BE2C (cell line): ENCODE data around the gene PPFIBP2.

ENCODE experiments used
- DNase-seq: peaks from one replicate; pipeline ENCODE4 v3.0.0-alpha.2; 2020
- H3K27me3 ChIP-seq: fragments of 250-450 bp; sonication (Bioruptor Pico); 2 replicates; pipeline ENCODE4 v1.5.1; 2020; ENCODE audit warnings: mild to moderate bottlenecking
- H3K36me3 ChIP-seq: fragments of 250-450 bp; sonication (Bioruptor Pico); 2 replicates; pipeline ENCODE4 v1.5.1; 2020; ENCODE audit warnings: mild to moderate bottlenecking
- H3K4me1 ChIP-seq: fragments of 250-450 bp; sonication (Bioruptor Pico); 2 replicates; pipeline ENCODE4 v1.5.1; 2020
- H3K4me3 ChIP-seq: 2 replicates; pipeline ENCODE4 v1.5.1; 2011; ENCODE audit warnings: low read depth, low read length
- H3K9me3 ChIP-seq: fragments of 250-450 bp; sonication (Bioruptor Pico); 2 replicates; pipeline ENCODE4 v1.5.1; 2020
- TF ChIP-seq, protein P1 (sequence below): IDR thresholded peaks from 2 replicates; pipeline ENCODE4 v1.5.1; 2012; ENCODE audit warnings: mild to moderate bottlenecking, low read depth, low read length

Gene PPFIBP2

DNA sequence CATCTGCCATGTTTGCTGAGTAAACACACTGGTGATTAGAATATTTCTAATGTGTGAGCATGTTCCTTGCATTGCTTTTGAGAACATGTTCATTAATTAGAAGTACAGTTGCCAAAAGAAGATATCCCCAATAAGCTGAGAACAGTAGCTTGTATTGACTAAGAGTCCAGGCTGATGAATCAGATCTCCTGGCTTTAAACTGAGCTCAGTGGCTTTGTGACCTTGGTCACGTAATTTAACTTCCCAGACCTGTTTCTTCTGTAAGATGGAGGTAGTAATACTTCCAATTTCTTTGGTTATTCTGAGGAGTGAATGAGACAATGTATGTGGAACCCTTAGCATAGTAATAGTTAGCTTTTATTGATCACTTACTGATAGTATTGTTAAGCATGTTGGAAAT lies 97.6 kb downstream of the PPFIBP2 start:
- H3K4me3 ChIP-seq = no peak overlapping the region
- no peak for DNase-seq
- no peaks in the 10 kb centered on the region for H3K36me3 ChIP-seq
- no peaks in the 10 kb centered on the region for H3K27me3 ChIP-seq
- H3K9me3 ChIP-seq = no peaks in the 10 kb centered on the region
- H3K4me1 ChIP-seq = no peaks in the 10 kb centered on the region
- TF ChIP-seq, protein P1, sequence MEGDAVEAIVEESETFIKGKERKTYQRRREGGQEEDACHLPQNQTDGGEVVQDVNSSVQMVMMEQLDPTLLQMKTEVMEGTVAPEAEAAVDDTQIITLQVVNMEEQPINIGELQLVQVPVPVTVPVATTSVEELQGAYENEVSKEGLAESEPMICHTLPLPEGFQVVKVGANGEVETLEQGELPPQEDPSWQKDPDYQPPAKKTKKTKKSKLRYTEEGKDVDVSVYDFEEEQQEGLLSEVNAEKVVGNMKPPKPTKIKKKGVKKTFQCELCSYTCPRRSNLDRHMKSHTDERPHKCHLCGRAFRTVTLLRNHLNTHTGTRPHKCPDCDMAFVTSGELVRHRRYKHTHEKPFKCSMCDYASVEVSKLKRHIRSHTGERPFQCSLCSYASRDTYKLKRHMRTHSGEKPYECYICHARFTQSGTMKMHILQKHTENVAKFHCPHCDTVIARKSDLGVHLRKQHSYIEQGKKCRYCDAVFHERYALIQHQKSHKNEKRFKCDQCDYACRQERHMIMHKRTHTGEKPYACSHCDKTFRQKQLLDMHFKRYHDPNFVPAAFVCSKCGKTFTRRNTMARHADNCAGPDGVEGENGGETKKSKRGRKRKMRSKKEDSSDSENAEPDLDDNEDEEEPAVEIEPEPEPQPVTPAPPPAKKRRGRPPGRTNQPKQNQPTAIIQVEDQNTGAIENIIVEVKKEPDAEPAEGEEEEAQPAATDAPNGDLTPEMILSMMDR = no peak

DNA sequence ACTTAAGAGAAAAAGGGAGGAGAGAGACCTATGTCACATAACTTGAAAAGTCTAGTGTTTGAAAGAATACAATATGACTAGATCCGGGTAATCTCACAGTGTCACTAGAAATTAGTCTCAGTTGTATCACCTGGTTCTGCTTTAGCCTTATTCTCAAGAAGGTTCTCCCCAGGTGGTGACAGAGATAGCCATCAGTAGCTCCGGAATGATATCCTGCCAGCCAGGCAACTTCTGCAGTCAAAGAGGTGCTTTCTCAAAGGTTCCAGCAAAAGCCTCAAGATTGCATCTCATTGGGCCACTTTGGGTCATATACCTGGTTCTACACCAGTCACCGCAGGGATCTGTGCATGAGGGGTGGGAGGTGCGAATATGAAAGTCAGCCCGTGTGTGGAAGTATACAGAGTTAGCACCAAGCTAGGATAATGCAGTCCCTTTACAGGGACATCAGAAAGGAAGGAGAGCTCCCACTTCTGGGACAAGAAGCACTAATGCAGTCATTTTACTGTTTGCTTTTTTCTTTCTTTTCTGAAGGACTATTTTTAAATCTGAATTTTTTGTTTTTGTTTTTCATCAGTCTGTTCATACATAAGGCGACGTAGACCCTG lies 98.4 kb downstream of the PPFIBP2 start:
- TF ChIP-seq, protein P1 = no peak
- no peak overlapping the region for H3K4me3 ChIP-seq
- no peaks in the 10 kb centered on the region for H3K9me3 ChIP-seq
- H3K4me1 ChIP-seq = no peaks in the 10 kb centered on the region
- DNase-seq = no peak
- H3K36me3 ChIP-seq = no peaks in the 10 kb centered on the region
- no peaks in the 10 kb centered on the region for H3K27me3 ChIP-seq

DNA sequence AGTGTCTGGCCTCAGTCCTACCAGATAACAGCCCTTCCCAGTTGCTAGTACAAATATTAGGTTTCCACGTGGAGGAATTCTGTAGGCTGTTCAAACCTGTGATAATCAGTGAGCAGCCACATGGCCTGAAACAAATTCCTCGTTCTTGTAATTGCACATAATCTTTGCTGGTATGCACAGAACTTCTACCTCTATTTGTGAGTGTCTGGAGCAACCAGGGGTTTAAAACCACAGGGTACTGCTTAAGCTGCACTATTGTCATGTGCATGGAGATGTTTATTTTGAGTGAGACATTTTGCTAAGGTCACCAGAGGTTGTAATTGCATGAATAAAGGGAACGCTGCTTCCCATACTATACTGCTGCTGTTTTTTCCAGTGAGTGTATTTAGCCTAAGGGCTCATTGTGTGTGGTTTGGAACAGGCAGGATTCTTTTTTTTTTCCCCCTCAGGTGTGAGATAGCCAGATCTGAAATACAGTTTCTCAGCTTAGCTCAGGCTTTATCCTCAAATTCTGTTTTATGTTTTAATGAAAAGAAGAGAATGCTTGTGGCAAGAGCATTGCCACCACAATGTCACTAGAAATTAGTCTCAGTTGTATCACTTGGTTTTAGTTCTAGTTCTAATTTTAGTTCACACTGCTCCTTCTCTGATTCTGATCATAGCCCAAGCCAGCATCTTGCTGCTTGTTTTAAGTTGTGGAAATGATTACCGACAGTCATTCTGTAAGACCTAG lies 99.0 kb downstream of the PPFIBP2 start:
- Histone ChIP-seq H3K4me3 (no peak overlapping the region), H3K27me3 (no peaks in the 10 kb centered on the region), H3K36me3 (no peaks in the 10 kb centered on the region), H3K4me1 (no peaks in the 10 kb centered on the region), H3K9me3 (no peaks in the 10 kb centered on the region)
- TF ChIP-seq, protein P1 = no peak
- no peak for DNase-seq

DNA sequence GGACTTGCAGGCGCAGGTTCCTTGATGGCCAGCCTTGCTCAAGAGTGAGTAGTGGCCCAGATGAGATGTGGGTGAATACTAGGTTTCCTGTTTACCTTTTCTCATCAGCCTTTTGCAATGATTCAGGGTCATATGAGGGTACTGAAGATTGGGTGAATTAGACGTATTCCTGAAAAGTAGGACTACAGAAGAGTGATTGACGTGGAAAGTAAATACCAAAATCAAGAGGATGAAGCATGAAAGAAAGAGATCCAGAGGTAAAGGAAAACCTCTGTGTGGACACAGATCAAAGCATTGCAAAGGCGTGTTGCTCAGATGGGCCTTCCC lies 99.6 kb downstream of the PPFIBP2 start:
- no peak for DNase-seq
- Histone ChIP-seq H3K27me3 (no peaks in the 10 kb centered on the region), H3K4me3 (no peak overlapping the region), H3K9me3 (no peaks in the 10 kb centered on the region), H3K4me1 (no peaks in the 10 kb centered on the region), H3K36me3 (no peaks in the 10 kb centered on the region)
- TF ChIP-seq, protein P1 = no peak

DNA sequence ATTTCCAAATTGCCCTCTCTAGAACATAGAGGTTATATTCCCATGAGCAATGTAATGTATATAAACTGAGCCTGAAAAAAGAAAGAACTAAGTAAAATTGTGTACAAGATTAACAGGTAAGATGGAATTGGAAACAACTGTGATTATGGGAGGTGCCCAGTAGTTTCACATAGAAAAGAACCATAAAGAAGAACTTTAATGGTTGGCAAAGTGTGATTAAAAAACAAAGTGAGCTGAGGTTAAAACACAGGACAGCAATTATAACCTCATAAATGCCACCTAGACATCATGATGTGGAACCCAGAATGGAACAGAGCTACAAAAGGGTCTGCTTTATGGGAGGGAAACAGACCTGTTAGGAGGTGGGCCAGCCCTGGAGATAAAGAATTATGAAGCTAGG lies 100.9 kb downstream of the PPFIBP2 start:
- DNase-seq = no peak
- TF ChIP-seq, protein P1 = no peak

DNA sequence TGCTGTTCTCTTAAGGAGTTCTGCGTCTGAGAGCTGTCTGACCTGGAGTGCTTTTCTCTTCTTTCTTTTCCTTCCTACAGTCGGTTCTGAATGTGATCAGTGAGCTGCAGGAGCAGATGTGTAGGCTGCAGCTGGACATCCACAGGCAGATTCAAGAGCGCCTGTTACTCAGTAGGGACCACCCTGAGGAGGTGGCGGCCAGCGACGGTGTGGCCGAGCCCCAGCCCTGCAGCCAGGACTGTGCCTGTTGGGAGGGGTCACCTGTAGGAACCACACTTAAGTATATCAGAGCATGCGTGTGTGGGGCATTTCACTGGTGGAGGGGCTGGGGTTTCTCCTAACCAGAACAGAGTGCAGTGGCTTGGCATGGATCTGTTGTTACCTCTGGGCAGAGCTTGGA lies 103.2 kb downstream of the PPFIBP2 start:
- TF ChIP-seq, protein P1 = no peak
- Histone ChIP-seq H3K27me3 (no peaks in the 10 kb centered on the region), H3K36me3 (no peaks in the 10 kb centered on the region), H3K4me3 (no peak overlapping the region), H3K4me1 (no peaks in the 10 kb centered on the region), H3K9me3 (no peaks in the 10 kb centered on the region)
- no peak for DNase-seq

More for the DNA sequence above, 100.9 kb downstream of the PPFIBP2 start:
- H3K4me1 ChIP-seq = no peaks in the 10 kb centered on the region
- no peak overlapping the region for H3K4me3 ChIP-seq
- no peaks in the 10 kb centered on the region for H3K9me3 ChIP-seq
- H3K27me3 ChIP-seq = no peaks in the 10 kb centered on the region
- H3K36me3 ChIP-seq = no peaks in the 10 kb centered on the region
